Endodermal cell (in vitro differentiated cells): ENCODE measurements around the gene LEKR1. TPM values are rescaled to one million over a fixed set of nuclear protein-coding genes. Genes with fewer than 3 reads are reported as not detected.

Source experiments
- DNase-seq: peaks from one replicate; pipeline ENCODE4 v3.0.0-alpha.2; 2017
- H3K27ac ChIP-seq: 2 replicates; pipeline ENCODE4 v1.5.1; 2013; ENCODE audit warnings: mild to moderate bottlenecking, low read depth, low read length, moderate library complexity
- H3K27me3 ChIP-seq: 2 replicates; pipeline ENCODE4 v1.6.1; 2013; ENCODE audit warnings: mild to moderate bottlenecking, low read length, moderate library complexity; ENCODE audit not compliant: insufficient read depth, control insufficient read depth, poor library complexity, severe bottlenecking
- H3K36me3 ChIP-seq: 2 replicates; pipeline ENCODE4 v1.7.0; 2013; ENCODE audit warnings: mild to moderate bottlenecking, low read length, moderate library complexity; ENCODE audit not compliant: control insufficient read depth, insufficient read depth
- H3K4me1 ChIP-seq: one replicate; pipeline ENCODE4 v1.7.0; 2013; ENCODE audit warnings: low read length; ENCODE audit not compliant: control insufficient read depth, insufficient read depth
- H3K4me3 ChIP-seq: 2 replicates; pipeline ENCODE4 v1.5.1; 2013; ENCODE audit warnings: mild to moderate bottlenecking, low read length, moderate library complexity
- H3K9ac ChIP-seq: 2 replicates; pipeline ENCODE4 v1.6.1; 2013; ENCODE audit warnings: mild to moderate bottlenecking, low read length, moderate library complexity; ENCODE audit not compliant: poor library complexity, severe bottlenecking; ENCODE audit errors: extremely low read depth
- H3K9me3 ChIP-seq: 2 replicates; pipeline ENCODE4 v1.6.1; 2013; ENCODE audit warnings: mild to moderate bottlenecking, low read length, moderate library complexity; ENCODE audit not compliant: control insufficient read depth
- H3K27ac Mint-ChIP-seq: 2 replicates; pipeline ENCODE4 v1.8.0; 2020; ENCODE audit warnings: mixed read lengths
- H3K27me3 Mint-ChIP-seq: 2 replicates; pipeline ENCODE4 v1.8.0; 2021; ENCODE audit warnings: mild to moderate bottlenecking, mixed read lengths; ENCODE audit not compliant: insufficient read depth
- H3K36me3 Mint-ChIP-seq: 2 replicates; pipeline ENCODE4 v1.8.0; 2020; ENCODE audit warnings: low read depth, mixed read lengths
- H3K4me1 Mint-ChIP-seq: 2 replicates; pipeline ENCODE4 v1.8.0; 2020; ENCODE audit warnings: mixed read lengths
- H3K4me3 Mint-ChIP-seq: 2 replicates; pipeline ENCODE4 v1.8.0; 2020; ENCODE audit warnings: mild to moderate bottlenecking, moderate library complexity, mixed read lengths
- H3K9me3 Mint-ChIP-seq: 2 replicates; pipeline ENCODE4 v1.8.0; 2020; ENCODE audit warnings: mild to moderate bottlenecking, mixed read lengths
- WGBS, 2 experiments: methylation state at CpG; one replicate each; pipeline versions ENCODE4 v1.1.5 to v1.1.7; 2013; ENCODE audit warnings: missing lambda C conversion rate in 2 of 2, mixed read lengths in 1 of 2; ENCODE audit not compliant: insufficient coverage in 1 of 2, insufficient read length in 1 of 2; 5-methylcytosine and 5-hydroxymethylcytosine counted together
- total RNA-seq, 2 donors: library from RNA; stranded (reverse); fragmentation: NEBNext Ultra II Directional in 1 of 2; extraction: Animal tissue kit (Norgen Biotek cat#: 25700) in 1 of 2; gene quantifications; 2 replicates in 1 of 2; 3 replicates in 1 of 2; pipeline ENCODE4 v1.2.1, GENCODE V29; 2021
- TF ChIP-seq, protein P1 (sequence below): fragments of 200-600 bp; sonication (generic); conservative IDR thresholded peaks from 2 replicates; pipeline ENCODE4 v1.5.0; 2021; ENCODE audit warnings: antibody characterized with exemption, mild to moderate bottlenecking

Gene LEKR1
- total RNA-seq, 2 donors from 2014 or later: 1.0 to 1.2 TPM

DNA sequence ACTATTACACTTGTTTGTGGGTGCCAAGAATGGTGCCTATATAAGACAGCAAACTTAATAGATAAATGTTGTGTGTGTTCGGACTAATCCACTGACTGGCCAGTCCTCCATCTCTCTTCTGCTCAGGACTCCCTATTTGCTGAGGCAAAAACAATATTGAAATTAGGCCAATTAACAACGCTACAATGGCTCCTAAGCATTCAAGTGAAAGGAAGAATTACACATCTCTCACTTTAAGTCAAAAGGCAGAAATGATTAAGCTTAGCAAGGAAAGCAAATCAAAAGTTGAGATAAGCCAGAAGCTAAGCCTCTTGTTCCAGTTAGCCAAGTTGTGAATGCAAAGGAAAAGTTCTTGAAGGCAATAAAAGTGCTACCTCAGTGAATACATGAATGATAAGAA lies 206.8 kb downstream of the LEKR1 start:
- TF ChIP-seq, protein P1, sequence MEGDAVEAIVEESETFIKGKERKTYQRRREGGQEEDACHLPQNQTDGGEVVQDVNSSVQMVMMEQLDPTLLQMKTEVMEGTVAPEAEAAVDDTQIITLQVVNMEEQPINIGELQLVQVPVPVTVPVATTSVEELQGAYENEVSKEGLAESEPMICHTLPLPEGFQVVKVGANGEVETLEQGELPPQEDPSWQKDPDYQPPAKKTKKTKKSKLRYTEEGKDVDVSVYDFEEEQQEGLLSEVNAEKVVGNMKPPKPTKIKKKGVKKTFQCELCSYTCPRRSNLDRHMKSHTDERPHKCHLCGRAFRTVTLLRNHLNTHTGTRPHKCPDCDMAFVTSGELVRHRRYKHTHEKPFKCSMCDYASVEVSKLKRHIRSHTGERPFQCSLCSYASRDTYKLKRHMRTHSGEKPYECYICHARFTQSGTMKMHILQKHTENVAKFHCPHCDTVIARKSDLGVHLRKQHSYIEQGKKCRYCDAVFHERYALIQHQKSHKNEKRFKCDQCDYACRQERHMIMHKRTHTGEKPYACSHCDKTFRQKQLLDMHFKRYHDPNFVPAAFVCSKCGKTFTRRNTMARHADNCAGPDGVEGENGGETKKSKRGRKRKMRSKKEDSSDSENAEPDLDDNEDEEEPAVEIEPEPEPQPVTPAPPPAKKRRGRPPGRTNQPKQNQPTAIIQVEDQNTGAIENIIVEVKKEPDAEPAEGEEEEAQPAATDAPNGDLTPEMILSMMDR: no peak
- WGBS, 2 experiments: 89% methylated on average over 2 of the region's 2 CpGs; no CpG with 5 or more reads in 1 of the 2 experiments
- H3K9ac ChIP-seq: no peak overlapping the region
- H3K4me3 ChIP-seq: no peak overlapping the region
- H3K9me3 ChIP-seq: no peaks in the 10 kb centered on the region
- no peak for DNase-seq
- no peaks in the 10 kb centered on the region for H3K4me1 ChIP-seq
- Mint-ChIP-seq H3K4me3 (no peak overlapping the region), H3K9me3 (no peaks in the 10 kb centered on the region), H3K36me3 (no peaks in the 10 kb centered on the region), H3K27ac (no peak overlapping the region), H3K27me3 (no peaks in the 10 kb centered on the region), H3K4me1 (peaks cover 6% of the 10 kb centered on the region)
- H3K27ac ChIP-seq: no peak overlapping the region
- H3K27me3 ChIP-seq: no peaks in the 10 kb centered on the region
- no peaks in the 10 kb centered on the region for H3K36me3 ChIP-seq

DNA sequence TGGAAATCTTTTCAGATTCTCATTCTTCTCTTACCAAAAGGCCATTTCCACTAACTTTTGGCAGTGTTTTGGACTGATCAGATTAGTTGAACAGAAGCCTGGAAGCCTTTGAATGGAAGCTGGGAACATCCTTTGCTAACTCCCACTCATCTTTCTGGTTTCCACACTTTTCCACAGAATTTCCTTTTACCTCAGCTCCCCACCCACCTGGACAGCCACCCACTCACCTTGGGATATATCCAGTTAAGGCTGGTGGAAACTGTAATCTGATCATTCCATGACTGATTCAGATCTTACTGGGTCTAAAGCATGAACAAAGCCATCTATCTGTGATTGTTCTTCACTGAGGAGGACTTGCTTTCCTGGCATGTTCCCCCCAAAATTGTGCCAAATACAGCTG lies 214.3 kb downstream of the LEKR1 start:
- Histone ChIP-seq H3K36me3 (no peaks in the 10 kb centered on the region), H3K4me1 (no peaks in the 10 kb centered on the region), H3K27me3 (no peaks in the 10 kb centered on the region), H3K4me3 (no peak overlapping the region), H3K27ac (no peak overlapping the region), H3K9me3 (no peaks in the 10 kb centered on the region), H3K9ac (no peak overlapping the region)
- Mint-ChIP-seq H3K4me3 (no peak overlapping the region), H3K9me3 (no peaks in the 10 kb centered on the region), H3K27me3 (peaks cover 6% of the 10 kb centered on the region), H3K36me3 (no peaks in the 10 kb centered on the region), H3K27ac (no peak overlapping the region), H3K4me1 (peaks cover 5% of the 10 kb centered on the region)
- DNase-seq: no peak
- TF ChIP-seq, protein P1: no peak

DNA sequence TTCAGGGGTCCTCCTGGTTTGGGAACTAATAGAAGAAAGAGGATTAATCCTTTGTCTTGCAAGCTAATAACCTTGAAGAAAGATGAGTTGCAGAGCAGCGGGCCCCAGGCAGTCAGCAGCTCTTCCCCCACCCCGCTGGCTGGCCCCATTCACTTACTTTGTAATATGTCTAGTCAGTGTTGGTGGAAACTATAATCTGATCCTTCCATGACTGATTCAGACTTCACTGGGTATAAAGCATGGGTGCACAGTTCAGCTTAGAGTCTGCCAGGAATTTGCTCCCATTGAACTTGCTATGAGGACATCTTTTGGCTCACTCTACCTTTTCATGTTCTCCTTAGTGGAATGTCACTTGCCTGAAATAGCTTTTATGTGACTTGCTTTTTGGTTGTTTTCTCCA lies 216.1 kb downstream of the LEKR1 start:
- H3K9me3 Mint-ChIP-seq: no peaks in the 10 kb centered on the region
- no peak overlapping the region for H3K9ac ChIP-seq
- no peaks in the 10 kb centered on the region for H3K36me3 Mint-ChIP-seq
- H3K4me1 ChIP-seq: no peaks in the 10 kb centered on the region
- H3K27ac ChIP-seq: no peak overlapping the region
- 80 to 93% methylated on average over 1 to 2 of the region's 2 CpGs for WGBS, 2 experiments
- no peak overlapping the region for H3K4me3 ChIP-seq
- no peak for DNase-seq
- H3K4me3 Mint-ChIP-seq: no peak overlapping the region
- peaks cover 9% of the 10 kb centered on the region for H3K4me1 Mint-ChIP-seq
- TF ChIP-seq, protein P1: no peak
- H3K9me3 ChIP-seq: no peaks in the 10 kb centered on the region
- no peaks in the 10 kb centered on the region for H3K27me3 ChIP-seq
- no peaks in the 10 kb centered on the region for H3K36me3 ChIP-seq
- H3K27ac Mint-ChIP-seq: no peak overlapping the region
- peaks cover 6% of the 10 kb centered on the region for H3K27me3 Mint-ChIP-seq
